HG02973 (cell line): ENCODE data around the gene ANKHD1.

Experiments used
- ATAC-seq: cut with Tn5 transposase; IDR thresholded peaks from one replicate; pipeline ENCODE4 v1.9.1; 2021; ENCODE audit warnings: moderate library complexity; ENCODE audit not compliant: unreplicated experiment

The ANKHD1 gene

DNA sequence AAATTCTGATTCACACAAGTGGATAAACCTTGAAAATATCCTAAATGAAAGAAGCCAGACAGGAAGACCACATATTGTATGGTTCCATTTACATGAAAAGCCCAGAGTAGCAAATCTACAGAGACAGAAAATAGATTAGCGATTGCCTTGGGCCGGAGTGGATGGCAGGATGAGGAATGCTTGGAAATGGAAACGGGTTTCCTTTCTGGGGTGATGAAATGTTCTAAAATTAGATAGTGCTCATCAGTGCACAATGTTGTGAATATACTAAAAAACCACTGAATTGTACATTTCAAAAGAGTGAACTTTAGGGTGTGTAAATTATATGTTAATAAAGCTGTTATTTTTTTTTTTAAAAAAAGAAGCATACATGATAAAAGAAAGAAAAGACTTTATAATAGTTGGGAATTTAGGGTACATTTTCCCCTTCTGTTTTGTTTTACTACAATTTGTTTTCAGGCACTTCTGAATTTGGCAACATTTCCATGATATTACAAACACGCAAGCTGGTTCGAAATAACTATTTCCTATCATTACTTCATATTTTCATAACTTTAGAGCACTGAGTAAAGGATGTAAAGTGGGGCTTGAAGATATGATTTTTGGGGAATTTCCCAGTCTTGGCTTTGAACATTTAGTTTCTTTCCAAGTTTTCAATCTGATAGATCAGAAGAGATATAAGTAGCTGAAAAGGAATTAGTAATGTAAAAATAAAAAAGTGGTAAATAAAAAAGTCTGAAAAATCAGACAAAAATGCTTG is 186.9 kb downstream of the ANKHD1 start:
- no peak for ATAC-seq
